HG03135 (cell line): ENCODE measurements around the gene PLPPR3.

Experiments
- ATAC-seq: cut with Tn5 transposase; IDR thresholded peaks from one replicate; pipeline ENCODE4 v1.9.1; 2021; ENCODE audit warnings: mild to moderate bottlenecking, moderate library complexity; ENCODE audit not compliant: unreplicated experiment

The PLPPR3 gene, protein sequence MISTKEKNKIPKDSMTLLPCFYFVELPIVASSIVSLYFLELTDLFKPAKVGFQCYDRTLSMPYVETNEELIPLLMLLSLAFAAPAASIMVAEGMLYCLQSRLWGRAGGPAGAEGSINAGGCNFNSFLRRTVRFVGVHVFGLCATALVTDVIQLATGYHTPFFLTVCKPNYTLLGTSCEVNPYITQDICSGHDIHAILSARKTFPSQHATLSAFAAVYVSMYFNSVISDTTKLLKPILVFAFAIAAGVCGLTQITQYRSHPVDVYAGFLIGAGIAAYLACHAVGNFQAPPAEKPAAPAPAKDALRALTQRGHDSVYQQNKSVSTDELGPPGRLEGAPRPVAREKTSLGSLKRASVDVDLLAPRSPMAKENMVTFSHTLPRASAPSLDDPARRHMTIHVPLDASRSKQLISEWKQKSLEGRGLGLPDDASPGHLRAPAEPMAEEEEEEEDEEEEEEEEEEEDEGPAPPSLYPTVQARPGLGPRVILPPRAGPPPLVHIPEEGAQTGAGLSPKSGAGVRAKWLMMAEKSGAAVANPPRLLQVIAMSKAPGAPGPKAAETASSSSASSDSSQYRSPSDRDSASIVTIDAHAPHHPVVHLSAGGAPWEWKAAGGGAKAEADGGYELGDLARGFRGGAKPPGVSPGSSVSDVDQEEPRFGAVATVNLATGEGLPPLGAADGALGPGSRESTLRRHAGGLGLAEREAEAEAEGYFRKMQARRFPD

DNA sequence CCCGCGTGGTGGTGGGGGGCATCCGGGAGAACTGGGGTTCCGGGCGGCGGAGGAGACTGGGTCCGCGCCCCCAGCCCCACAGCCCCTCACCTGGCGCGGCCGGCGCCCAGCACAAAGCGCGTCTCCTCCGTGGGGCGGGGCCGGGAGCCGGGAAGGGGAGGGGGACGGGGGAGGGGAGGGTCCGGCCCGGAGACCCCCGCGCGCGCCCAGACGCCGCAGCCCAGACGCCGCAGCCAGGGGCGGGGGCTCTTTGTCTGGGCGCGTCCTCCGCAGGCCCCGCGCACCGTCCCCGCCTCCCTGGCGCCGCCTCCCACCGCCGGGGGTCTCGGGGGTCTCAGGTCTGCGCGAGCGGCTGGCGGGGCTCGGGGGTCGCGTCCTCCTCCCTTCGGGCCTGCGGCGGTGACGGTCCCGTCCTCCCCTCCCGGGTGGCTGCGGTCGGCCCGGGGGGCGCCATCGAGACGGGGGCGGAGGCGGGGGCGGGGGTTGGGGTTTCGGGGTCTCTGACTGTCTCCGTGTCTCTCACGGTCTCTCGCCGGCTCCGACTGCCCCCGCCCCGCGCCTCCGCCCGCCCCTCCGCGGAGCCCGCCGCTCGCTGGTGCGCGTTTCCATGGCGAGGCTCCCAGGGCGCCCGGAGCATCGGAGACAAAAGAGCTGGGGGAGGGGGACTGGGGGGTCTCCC is at the start of gene PLPPR3:
Gene PLPPR3 (minus strand): TSS at position 131 of the 679 bp plus-strand sequence. CDS start 396 bp downstream, outside the sequence.
- ATAC-seq: no peak

DNA sequence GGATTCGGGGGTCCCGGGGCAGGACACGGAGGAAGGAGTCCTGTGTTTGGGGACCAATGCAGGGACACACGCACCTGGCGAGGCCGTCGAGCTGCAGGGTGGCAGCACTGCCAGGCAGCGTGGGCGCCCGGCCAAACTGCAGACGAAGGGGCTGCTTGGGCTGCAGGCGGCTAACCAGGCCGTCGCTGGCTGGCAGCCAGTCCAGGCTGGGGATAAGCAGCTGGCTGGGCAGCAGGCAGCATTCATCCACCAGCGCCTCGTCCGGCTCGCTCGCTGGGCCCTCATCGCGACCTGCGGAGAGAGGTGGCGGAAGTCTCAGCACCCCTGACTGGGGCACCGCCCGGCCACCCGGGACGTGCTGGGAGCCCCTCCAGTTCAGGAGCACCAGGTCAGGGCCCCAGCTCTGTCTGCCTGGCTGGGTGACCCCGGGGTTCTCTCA is 49.2 kb upstream of the PLPPR3 start:
- no peak for ATAC-seq

DNA sequence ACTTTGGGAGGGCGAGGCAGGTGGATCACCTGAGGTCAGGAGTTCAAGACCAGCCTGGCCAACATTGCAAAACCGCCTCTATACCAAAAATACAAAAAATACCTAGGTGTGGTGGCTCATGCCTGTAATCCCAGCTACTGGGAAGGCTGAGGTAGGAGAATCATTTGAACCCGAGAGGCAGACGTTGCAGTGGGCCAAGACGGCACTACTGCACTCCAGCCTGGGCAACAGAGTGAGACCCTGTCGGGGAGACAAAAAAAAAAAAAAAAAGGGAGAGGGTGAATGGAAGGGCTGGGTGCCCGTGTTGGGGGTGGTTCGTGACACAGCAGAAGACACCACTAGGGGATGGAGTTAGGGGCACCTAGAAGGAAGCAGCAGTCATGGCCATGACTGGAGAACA is 48.6 kb upstream of the PLPPR3 start:
- ATAC-seq: no peak

DNA sequence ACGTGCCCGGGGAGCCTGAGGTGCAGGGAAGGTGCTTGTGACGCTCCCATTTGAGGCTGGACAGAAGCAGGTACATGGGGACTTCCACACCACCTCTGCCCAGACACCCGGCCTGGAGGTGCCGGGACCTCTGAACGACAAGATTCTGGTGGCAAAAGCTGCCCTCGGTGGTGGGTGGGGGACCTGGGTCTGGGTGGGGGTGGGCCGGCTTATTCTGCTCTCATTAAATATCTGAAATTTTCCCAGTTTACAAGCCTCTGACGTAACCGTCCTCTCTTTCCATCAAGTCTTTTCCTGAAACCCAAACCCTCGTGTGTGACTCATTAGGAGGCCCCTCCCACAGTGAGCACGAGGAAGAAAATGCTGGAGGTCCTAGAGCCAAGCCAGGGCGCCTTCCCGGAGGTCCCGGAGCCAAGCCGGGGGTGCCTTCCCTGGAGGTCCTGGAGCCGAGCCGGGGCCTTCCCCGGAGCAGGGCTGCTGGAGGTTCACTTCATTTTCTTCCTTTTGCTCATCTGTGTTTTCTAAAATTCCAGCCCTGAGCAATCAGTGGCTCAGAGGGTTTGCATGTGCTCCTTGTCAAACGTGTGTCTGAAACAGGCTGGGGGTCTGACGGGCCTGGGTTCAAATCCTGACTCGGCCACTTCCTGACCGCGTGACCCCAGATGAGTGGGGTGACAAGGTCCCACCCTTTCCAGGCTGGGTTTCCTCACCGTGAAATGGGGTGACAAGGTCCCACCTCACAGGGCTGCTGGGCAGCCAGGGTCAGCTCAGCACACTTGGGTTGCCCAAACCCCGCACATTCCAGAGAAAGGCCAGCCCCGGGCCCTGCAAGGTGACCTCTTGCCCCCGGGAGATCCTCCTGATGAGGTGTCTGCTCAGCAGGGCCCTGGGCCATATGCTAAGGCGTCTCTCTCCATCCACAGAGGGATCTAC is 47.8 kb upstream of the PLPPR3 start:
- ATAC-seq: no peak

DNA sequence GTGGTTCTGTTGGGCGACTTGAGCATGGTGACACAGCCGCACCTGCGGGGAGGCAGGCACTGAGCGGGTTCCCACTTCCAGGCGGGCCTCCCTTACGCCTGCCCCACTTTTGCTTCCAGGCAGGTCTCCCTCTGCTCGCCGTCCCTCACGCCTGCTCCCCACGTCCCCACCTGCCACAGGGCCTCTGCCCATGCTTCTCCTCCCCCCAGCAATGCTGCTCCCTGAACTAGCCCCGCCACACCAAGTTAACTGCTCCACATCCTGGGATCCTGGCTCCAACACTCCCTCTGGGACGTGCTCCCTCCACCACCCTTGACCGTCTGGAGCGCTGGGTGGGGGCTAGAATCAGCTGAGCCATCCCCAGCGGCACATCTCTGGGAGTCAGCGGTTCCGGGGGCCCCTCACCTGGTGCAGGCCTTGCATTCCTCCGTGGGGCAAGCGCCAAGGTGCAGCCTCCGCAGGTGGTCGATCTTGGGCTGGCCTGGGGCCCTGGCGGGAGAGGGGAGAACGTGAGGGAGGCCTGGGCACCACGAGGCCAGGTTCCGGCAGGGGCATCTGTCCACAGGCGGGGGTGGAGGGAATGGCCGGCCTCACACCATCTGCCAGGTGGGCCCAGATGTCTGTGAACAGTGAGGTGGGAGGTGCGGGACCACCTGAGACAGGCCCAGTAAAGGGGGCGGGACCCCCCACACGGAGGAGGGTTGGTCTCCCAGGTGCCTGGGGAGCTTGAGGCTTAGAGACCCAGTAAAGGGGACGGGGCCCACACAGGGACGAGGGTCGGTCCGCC is 46.9 kb upstream of the PLPPR3 start:
- no peak for ATAC-seq

DNA sequence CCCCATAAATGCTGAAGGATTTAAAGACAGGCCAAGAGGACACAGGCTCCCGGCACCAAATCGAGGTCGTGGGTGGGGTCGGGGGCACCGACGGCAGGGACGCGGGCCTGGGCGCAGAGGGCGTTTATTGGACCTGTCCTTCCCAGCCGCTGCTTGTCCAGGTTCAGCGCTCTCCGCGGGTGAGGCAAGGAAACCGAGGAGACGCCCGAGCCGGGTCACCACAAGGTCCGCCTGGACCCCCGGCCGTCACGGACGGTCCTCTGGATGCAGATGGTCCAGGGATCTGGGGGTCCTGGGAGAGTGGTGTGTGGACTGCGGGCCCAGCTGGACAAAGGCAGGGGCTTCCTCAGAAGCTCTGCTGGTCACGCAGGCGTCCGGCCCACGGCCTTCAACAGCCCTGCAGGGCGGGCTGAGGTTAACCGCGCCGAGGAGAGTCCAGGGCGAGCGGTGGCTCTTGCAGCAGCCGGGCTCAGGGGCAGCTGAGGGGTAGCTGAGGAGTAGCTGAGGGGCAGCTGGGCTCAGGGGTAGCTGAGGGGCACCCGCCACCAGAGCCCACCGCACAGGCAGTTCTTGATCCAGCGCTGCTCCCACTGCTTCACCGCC is 46.2 kb upstream of the PLPPR3 start:
- ATAC-seq: no peak

DNA sequence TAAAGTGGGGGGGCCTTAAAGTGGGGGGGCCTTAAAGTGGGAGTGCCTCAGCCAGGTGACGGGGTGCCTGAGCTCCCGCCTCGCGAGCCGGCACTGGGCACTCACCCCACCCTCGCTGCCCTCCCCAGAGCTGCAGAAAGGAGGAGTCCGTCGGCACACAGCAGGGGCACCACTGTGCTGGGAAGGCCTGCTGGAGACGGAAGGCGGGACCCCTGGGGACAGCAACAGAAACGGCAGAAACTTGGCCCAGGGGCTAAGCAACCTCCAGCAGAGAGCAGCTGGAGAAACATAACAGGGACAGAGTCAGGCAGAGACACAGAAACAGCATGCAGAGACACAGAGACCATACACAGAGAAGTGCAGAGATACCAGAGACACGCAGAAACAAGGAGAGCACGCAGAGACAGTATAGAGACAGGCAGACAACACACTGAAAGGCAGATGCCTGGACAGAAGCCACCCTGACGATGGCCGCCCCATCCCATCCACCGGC is 45.6 kb upstream of the PLPPR3 start:
- ATAC-seq: no peak

DNA sequence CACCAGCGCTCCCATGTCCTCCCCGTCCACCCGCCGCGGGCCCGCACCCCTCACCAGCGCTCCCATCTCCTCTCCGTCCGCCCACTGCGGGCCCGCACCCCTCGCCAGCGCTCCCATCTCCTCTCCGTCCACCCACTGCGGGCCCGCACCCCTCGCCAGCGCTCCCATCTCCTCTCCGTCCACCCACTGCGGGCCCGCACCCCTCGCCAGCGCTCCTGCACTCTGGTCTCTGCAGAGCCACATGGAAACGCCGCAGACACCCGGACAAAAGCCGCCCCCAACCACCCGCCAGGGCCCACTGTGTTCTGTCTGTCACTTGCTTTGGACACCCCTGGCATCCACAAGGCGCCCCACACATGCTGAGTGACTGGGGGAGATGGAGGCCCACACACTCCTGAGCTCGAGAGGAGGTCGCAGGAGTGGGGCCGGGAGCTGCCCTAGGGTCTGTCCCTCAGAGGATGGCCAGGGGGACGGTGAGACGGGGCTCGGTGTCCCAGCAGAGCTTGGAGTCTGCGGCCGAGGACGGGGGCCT is 45.1 kb upstream of the PLPPR3 start:
- no peak for ATAC-seq

DNA sequence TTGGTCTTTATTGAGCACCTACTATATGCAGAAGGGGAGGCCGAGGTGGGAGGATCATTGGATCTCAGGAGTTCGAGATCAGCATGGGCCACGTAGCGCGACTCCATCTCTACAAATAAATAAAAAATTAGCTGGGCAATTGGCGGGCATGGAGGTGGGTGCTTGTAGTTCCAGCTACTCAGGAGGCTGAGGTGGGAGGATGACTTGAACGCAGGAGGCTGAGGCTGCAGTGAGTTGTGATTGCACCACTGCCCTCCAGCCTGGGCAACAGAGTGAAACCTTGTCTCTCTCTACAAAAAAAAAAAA is 41.5 kb upstream of the PLPPR3 start:
- no peak for ATAC-seq

DNA sequence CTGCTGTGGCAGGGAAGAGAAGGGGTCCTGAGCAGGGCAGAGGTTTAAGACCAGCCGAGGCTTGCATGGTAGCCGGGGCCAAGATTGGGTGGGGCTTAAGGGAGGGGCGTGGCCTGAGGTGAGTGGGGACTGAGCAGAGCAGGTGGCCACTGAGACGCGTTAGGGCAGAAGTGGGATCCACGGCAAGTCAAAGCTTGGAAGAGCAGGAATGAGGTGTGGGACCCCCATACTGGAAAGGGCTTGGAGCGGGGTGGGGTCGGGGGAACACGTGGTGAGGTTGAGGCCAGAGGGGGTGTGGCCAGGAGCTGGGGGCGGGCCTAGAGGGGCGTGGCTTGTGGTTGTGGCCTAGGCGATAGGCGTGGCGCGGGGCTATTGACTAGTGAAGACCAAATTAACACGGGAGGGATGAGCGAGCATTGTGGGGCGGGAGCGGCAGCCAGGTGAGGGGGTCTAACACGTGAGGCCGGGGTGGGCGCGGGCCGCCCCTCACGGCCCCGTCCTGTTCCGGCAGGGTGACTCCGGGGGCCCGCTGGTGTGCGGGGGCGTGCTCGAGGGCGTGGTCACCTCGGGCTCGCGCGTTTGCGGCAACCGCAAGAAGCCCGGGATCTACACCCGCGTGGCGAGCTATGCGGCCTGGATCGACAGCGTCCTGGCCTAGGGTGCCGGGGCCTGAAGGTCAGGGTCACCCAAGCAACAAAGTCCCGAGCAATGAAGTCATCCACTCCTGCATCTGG is 41.0 kb upstream of the PLPPR3 start:
- no peak for ATAC-seq

DNA sequence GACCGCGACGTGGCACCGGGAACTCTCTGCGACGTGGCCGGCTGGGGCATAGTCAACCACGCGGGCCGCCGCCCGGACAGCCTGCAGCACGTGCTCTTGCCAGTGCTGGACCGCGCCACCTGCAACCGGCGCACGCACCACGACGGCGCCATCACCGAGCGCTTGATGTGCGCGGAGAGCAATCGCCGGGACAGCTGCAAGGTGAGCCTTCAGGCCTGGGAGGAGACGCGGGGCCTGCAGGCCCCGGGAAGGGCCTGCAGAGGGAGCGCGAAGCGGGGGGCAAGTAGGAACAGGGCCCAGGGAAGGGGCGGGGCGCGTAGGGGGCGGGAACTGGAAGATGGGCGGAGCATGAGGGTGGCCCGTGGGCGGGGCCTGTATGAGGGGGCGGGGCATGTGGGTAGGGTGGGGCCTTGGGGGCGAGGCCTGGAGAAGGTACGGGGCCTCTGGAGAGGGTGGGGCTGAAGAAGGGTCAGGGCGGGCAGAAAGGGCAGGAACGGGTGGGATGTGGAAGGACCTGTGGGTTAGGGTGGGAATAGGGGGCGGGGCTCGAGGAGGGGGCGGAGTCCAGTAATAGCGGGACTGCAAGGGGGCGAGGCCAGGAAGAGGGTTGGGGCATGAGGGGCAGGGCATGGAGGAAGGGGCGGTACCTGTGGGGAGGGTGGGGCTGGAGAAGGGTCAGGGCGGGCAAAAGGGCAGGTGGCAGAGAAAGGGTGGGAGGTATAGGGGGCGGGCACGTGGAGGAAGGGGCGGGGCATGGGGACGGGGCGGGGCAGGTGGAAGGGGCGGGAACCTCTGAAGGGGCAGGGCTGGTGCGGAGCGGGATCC is 40.2 kb upstream of the PLPPR3 start:
- ATAC-seq: no peak

DNA sequence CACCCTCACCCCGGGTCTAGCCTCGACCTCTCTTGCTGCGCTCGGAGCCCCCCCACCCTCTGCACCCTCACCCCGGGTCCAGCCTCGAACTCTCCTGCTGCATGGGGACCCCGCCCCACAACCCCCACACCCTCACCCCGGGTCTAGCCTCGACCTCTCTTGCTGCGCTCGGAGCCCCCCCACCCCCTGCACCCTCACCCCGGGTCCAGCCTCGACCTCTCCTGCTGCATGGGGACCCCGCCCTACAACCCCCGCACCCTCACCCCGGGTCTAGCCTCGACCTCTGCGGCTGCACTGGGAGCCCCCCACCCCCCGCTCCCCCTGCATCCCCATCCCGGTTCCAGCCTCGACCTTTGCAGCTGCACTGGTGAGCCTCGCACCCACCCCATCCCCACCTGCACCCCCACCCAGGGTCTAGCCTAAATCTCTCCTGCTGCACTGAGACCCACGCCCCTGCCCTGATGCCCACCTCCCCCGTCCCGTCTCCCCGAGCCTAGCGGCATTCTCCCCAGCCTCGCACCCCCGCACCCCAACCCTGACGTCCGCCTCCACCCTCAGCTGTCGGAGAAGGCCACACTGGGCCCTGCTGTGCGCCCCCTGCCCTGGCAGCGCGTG is 39.5 kb upstream of the PLPPR3 start:
- no peak for ATAC-seq

DNA sequence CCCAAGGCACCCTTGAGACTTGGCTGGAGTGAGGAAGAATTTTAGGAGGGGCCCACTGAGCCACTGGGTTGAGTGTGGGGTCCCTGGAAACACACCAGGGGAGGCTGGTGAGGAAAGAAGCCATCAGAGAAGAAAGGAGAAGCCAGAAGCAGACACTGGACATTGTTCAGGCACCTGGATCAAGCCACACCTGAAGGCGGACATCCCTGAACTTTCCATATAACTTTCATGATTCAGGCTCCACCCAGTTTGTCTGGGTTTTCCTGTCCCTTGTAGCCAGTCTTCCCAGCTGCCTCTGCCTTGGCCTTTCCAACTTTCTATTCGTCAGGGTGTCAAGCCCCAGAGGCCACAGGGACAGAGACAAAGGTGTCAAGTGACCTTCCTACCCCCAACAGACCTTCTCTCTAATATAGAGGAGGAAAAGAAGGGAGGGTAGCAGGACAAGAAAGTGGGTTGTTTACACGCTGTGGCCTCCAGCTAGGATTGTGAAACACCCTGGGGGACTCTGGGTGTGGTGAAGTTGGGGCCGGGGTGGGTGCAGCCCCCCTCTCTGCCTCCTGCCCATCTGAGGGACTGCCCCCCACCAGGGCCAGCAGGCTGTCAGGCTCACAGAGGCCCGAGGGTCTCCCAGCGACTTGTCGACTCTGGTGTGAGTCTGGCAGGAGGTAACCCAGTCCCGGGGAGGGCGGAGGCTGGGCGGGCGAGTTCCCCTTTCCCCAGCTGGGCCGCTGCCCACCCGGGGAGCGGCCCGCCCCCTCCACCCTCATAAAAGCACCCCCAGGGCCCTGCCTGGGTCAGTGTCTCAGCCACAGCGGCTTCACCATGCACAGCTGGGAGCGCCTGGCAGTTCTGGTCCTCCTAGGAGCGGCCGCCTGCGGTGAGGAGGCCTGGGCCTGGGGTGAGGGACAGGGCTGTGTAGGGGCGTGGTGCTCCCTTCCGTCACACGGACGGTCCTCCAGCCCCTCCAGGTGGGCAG is 37.4 kb upstream of the PLPPR3 start, which contains the start of gene CFD:
Gene CFD (plus strand): TSS at position 797 of the 976 bp plus-strand sequence. CDS start 26 bp downstream, at position 823.
- ATAC-seq: no peak

DNA sequence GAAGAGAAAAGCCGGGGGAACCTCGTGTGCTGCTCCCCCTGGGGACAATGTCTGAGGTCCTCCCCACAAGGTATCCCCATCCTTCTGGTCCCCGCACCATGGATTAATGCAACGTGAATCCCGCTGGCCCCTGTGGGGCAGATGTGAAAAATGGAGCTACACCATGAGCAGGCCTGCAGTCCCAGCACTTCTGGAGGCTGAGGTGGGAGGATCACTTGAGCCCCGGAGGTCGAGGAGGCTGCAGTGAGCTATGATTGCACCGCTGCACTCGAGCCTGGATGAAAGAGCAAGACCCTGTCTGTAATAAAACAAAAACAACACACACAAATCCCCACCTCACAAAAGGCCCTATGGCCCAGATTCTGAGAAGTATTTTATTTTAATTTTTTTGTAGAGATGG is 36.5 kb upstream of the PLPPR3 start:
- ATAC-seq: no peak

DNA sequence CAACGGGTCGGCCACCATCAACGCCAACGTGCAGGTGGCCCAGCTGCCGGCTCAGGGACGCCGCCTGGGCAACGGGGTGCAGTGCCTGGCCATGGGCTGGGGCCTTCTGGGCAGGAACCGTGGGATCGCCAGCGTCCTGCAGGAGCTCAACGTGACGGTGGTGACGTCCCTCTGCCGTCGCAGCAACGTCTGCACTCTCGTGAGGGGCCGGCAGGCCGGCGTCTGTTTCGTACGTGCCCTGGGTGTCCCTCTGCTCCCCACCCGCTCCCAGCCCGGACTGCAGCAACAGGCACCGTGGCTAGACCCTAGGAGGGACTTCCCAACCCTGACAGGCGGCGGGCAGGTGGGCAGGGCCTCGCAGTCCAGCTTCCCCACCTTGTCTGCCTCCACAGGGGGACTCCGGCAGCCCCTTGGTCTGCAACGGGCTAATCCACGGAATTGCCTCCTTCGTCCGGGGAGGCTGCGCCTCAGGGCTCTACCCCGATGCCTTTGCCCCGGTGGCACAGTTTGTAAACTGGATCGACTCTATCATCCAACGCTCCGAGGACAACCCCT is 33.9 kb upstream of the PLPPR3 start:
- ATAC-seq: no peak

DNA sequence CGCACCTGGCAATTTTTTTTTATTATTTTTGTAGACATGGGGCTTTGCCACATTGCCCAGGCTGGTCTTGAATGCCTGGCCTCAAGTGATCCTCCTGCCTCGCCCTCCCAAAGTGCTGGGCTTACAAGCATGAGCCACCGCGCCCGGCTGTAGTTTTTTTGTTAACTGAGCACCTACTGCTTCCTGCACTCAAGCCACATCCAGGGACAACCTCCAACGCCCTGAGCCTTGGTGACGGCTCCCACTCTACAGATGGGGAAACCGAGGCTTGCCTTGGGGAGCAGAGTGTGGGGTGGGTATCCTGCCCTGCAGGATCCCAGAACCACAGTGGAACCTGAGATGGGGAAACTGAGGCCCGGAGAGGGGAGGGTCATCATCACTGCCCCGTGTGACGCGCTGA is 33.4 kb upstream of the PLPPR3 start:
- ATAC-seq: no peak
